ENCODE data around the gene WDR37.
"Not testable (repeated sequence)": the region's sequence is repeated elsewhere in the genome, so short reads cannot be mapped to it uniquely, and the experiment has no call there.

The WDR37 gene

GRCh38 chr10:1104971-1105370, 48.8 kb downstream of the WDR37 start:
- no peak for DNase-seq (ENCODE audit: low read depth, low spot score)

- no peak for DNase-seq (ENCODE audit: low read depth, low spot score)
Observed at GRCh38 chr10:1107004-1107403, 50.8 kb downstream of the WDR37 start.

- DNase-seq (ENCODE audit: low read depth, low spot score) = no peak
Observed at GRCh38 chr10:1107679-1108078, 51.5 kb downstream of the WDR37 start.

DNA sequence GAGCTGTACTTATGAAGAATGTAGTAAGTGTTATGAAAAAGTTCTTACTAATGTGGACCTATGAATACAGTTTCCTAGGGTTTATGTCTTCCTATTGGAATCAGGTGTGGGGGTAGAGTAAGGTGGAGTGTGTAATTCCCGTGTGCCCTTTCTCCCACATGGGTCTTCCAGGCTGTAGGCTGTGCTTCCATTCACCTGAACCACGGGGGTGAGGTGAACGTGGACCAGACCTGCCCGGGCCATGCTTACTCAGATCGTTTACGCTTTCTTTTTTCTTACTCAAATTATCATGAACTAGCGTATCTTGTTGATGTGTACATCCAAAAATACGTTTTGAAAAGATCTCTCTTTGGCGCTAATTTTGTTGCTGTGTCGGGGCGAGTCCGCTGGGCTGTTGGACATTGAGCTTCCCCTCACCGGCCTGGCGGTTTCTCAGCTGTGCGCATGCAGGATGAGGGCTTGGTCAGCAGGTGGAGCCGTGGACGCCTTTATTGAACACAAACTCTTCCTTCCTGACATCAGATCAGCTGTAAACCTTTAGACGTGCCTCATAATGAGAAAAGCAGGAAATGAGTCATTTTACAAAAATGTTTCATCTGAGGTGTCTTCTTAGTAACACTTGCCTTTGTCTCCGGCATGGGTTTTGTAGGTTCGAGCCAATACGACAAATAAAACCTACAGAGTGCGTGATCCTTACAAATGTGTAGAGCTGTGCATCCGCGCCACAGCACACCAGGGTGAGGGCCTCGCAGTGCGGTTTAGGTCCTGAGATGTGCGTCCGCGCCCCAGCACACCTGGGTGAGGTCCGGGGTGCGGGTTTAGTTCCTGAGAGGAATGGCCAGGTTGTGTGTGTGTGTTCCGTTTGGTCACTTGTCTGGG, 53.8 kb downstream of the WDR37 start:
- peak; percentile 56 for DNase-seq (ENCODE audit: low read depth, low spot score)

- no peak for DNase-seq (ENCODE audit: low read depth, low spot score)
Observed at GRCh38 chr10:1110674-1111119, 54.5 kb downstream of the WDR37 start.

DNA sequence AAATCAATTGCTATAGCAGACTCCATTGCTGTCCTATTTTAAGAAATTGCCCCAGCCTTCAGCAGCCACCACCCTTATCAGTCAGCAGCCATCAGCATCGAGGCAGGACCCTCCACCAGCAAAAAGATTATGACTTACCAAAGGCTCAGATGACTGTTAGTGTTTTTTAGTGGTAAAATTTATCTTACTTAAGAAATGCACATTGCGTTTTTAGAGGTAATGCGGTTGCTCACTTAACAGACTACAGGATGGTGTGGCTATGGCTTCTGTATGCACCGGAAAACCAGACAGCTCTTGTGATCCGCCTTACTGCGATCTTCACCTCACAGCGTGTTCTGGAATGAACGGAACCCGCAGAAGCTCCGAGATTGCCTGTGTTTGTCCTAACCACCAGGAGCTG, 58.1 kb downstream of the WDR37 start:
- no peak for DNase-seq (ENCODE audit: low read depth, low spot score)

- no peak for DNase-seq (ENCODE audit: low read depth, low spot score)
Observed at GRCh38 chr10:1114719-1115606, 58.8 kb downstream of the WDR37 start.

GRCh38 chr10:1115607-1115955, 59.4 kb downstream of the WDR37 start:
- DNase-seq (ENCODE audit: low read depth, low spot score) = no peak

GRCh38 chr10:1116051-1116450, 59.9 kb downstream of the WDR37 start:
- DNase-seq (ENCODE audit: low read depth, low spot score) = no peak

DNA sequence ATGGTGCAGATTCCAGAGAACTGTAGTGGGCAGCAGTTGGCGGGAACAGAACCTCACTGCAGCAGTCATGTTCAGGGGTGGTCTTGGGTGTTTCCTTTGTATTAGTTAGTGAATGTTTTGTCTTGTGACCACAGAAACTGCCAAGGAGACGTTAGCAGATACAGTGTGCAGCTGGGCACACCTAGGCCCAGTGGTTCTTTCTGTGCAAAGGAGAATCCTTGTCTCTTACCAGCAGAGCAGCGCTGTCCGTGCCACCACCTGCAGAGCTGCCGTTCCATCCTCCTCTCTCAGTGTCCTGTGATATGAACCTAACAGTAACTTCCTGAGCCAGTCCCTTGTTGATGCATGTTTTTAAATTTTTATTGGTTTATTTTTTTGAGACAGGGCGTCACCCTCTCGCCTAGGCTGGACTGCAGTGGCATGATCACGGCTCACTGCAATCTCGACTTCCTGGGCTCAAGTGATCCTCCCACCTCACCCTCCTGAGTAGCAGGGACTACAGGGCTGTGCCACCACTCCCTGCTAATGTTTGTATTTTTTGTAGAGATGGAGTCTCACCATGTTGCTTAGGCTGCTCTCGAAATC, 60.6 kb downstream of the WDR37 start:
- no peak for DNase-seq (ENCODE audit: low read depth, low spot score)

GRCh38 chr10:1117651-1118050, 61.5 kb downstream of the WDR37 start:
- no peak for DNase-seq (ENCODE audit: low read depth, low spot score)

DNA sequence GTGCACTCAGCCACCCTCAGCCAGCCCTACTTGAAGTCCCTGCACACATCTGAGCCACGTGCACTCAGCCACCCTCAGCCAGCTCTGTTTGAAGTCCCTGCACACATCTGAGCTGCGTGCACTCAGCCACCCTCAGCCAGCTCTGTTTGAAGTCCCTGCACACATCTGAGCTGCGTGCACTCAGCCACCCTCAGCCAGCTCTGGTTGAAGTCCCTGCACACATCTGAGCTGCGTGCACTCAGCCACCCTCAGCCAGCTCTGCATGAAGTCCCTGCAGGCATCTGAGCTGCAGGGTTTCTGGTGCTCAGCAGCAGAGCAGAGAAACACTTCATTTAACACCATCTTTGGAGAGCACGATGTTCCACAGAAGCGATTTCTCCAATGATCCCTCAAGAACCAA, 62.1 kb downstream of the WDR37 start:
- not testable (repeated sequence) for DNase-seq (ENCODE audit: low read depth, low spot score)

GRCh38 chr10:1119027-1119426, 62.8 kb downstream of the WDR37 start:
- DNase-seq (ENCODE audit: low read depth, low spot score) = no peak

- no peak for DNase-seq (ENCODE audit: low read depth, low spot score)
Observed at GRCh38 chr10:1119501-1119900, 63.3 kb downstream of the WDR37 start.

- no peak for DNase-seq (ENCODE audit: low read depth, low spot score)
Observed at GRCh38 chr10:1120306-1120705, 64.1 kb downstream of the WDR37 start.

DNA sequence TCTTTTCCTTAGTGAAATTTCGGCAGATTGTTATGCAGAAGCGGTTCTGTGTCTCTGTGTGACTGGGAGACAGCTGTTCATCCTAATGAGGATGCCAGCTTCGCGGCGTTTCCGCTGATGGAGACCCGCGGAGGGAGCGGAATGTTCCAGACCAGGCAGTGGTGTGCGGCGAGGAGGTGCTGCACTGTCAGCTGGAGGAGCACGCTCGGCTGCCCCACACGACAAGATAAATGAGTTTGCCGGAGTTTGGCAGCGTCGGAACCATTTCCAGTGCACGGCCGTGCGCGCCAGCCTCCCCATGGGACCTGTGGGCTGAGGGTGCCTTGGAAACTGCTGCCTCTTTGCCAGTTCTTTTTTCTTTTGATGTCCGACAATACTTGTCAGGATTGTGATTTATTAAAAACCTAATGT, 64.6 kb downstream of the WDR37 start:
- no peak for DNase-seq (ENCODE audit: low read depth, low spot score)

- no peak for DNase-seq (ENCODE audit: low read depth, low spot score)
Observed at GRCh38 chr10:1121271-1121970, 65.2 kb downstream of the WDR37 start.

DNA sequence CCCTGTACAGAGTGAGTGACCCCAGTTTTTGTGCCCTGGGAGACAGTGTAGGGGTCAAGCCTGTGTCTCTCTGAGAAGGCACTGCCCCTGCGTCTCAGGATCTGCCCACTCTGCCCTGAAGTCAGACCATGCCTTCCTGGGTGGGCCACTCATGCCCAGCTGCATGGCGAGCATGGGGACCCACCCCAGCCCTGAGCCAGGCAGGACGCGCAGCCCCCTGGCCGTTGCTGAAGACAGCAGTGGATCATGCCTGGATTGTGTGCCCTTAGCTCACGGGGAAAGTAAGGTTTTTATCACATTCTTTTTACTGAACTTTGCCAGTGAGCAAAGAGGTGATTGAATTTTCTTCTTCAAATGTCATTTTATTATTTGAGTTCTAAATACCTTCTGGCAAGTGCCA, 66.2 kb downstream of the WDR37 start:
- DNase-seq (ENCODE audit: low read depth, low spot score) = no peak

DNA sequence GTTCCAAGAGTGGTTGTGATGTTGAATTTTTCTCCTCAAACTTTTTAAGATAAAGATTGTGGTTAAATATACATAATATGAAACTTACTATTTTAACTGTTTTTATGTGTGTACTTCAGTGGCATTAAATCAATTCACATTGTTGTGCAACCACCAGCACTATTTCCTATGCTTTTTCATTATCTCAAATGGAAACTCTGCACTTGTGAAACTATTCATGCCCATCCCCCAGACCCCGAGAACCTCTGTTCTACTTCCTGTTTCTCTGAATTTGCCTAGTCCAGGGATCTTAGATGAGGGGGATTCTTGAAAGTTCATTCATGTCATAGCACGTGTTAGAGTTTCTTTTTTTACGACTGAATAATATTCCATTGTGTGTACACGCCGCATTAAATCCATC, 67.0 kb downstream of the WDR37 start:
- DNase-seq (ENCODE audit: low read depth, low spot score) = no peak

DNA sequence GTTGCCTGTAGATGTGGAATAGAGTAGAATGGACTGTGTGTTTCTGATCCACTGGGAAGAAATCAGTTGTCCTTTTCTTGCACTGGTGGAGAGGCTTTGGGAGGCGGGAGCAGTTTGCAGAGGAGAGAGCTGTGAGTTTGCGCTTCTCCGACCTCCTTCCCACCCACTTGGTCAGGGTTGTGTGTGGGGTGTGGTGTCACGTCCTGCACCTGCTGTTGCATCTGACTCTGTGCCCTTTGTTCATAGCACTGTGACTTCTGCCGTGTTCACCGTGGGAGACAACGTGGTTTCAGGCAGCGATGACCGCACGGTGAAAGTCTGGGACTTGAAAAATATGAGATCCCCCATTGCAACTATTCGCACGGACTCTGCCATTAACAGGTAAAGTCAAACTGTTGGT, 67.8 kb downstream of the WDR37 start:
- DNase-seq (ENCODE audit: low read depth, low spot score) = no peak

DNA sequence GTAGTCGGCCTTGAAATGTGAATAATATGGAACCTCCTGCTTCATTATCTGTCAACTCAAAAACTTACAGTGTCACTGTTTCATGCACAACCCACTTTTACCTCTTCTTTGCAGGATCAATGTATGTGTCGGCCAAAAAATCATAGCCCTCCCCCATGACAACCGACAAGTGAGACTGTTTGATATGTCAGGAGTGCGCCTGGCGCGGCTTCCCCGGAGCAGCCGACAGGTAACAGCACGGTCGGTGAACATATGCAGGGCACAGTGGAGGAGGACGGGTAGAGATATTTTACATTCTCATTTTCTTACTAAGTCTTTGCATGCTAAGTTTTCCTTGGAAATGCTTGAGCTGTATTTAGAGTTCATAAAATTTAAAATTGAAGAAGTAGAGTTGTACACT, 68.6 kb downstream of the WDR37 start:
- DNase-seq (ENCODE audit: low read depth, low spot score) = no peak

DNA sequence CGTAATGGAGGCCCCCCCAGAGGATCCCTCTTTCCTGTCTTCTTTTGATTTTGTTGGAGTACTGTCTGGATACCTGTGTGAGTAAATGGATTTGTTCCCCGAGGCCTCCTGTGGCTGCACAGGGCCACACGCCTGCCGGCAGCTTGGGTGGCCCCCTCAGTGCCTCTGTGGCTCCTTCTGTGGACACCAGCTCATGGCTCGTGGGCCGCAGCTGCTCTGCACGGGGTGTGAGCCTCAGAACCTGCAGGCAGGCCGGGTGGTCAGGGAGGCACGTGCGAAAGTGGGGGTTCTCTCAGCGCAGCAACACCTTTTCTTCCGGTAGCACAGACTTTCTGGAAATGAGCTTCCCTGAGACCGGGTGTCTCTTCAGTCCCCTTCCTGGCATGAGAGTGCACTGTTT, 70.3 kb downstream of the WDR37 start:
- no peak for DNase-seq (ENCODE audit: low read depth, low spot score)

Data from activated CD4-positive, CD25-positive, alpha-beta regulatory T cell treated with anti-CD3 and anti-CD28 coated beads, Interleukin-2, amount 50 U/mL, for 16 hours (primary cell).